Placental pericyte (primary cell): ENCODE results near the gene IGSF9B. TPM values are rescaled to one million over a fixed set of nuclear protein-coding genes. Genes with fewer than 3 reads are reported as not detected.

ENCODE experiments used
- total RNA-seq: library from RNA; depleted of rRNA; stranded (reverse); fragments of >200 nt; gene quantifications from 2 replicates; pipeline ENCODE4 v1.2.3, GENCODE V29; 2012

IGSF9B gene, protein sequence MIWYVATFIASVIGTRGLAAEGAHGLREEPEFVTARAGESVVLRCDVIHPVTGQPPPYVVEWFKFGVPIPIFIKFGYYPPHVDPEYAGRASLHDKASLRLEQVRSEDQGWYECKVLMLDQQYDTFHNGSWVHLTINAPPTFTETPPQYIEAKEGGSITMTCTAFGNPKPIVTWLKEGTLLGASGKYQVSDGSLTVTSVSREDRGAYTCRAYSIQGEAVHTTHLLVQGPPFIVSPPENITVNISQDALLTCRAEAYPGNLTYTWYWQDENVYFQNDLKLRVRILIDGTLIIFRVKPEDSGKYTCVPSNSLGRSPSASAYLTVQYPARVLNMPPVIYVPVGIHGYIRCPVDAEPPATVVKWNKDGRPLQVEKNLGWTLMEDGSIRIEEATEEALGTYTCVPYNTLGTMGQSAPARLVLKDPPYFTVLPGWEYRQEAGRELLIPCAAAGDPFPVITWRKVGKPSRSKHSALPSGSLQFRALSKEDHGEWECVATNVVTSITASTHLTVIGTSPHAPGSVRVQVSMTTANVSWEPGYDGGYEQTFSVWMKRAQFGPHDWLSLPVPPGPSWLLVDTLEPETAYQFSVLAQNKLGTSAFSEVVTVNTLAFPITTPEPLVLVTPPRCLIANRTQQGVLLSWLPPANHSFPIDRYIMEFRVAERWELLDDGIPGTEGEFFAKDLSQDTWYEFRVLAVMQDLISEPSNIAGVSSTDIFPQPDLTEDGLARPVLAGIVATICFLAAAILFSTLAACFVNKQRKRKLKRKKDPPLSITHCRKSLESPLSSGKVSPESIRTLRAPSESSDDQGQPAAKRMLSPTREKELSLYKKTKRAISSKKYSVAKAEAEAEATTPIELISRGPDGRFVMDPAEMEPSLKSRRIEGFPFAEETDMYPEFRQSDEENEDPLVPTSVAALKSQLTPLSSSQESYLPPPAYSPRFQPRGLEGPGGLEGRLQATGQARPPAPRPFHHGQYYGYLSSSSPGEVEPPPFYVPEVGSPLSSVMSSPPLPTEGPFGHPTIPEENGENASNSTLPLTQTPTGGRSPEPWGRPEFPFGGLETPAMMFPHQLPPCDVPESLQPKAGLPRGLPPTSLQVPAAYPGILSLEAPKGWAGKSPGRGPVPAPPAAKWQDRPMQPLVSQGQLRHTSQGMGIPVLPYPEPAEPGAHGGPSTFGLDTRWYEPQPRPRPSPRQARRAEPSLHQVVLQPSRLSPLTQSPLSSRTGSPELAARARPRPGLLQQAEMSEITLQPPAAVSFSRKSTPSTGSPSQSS (N-terminal part only)
- total RNA-seq, result under 0.01 TPM in 1 of 2 replicates, not detected in the other

DNA sequence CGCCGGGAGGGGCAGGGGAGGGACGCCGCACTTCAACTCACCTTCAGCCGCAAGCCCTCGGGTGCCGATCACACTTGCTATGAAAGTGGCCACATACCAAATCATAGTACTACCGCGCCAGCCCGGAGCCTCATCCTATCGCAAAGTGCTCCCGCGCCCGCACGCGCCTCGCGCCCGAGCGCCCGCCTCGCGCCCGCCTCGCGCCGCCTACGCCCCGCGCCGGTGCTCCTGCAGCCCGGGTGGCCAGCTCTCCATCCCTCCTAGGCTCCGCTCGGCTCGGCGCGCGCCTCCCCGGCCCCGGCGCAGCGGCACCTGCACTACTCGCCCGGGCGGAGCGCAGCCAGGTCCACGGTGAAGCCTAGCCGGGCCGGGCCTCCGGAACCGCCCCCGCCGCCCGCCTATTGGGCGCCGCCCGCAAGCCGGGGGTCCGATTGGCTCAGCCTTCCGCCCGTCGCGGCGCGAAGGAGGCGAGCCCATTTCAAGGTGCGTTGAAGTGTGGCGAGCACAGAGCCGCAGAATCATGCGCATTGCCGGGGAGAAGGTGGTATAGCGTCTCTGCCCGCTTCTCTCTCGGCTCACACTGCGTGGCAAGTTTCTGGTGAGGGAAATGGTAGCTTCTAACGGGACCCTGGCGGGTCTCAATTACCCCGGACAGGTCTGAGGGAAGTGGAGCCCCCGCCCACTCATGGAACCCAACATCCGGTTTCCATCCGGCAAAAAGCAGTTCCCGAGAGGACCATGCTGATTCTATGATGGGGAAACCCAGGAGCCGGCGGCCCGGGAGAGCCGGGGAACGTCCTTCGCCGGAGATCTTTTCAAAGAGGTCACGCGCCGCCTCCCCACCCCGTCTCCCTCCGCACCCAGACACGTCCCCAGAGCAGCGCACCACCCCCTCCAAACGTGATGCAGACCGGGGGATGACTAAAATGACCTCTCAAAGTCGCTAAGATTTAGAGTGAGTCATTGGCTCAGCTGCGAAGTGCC, at the start of gene IGSF9B:
Gene IGSF9B (minus strand): TSS at position 319 of the 984 bp plus-strand sequence. CDS start 214 bp downstream, at position 105.

Other genes starting within 250 kb of the IGSF9B start
- not detected in 2 replicates for gene SPATA19, start 111.5 kb downstream of the IGSF9B start, total RNA-seq
- 90.6 and 140 TPM in 2 replicates for gene JAM3, start 112.1 kb upstream of the IGSF9B start, total RNA-seq